Glutamatergic neuron (in vitro differentiated cells): ENCODE results near the gene ANKRD63. TPM values are rescaled to one million over a fixed set of nuclear protein-coding genes. Genes with fewer than 3 reads are reported as not detected.

Experiments
- DNase-seq: peaks from one replicate; pipeline ENCODE4 v3.0.0; 2022
- H3K27ac Mint-ChIP-seq: one replicate; pipeline ENCODE4 v1.8.0; 2020; ENCODE audit warnings: mild to moderate bottlenecking, mixed read lengths, inconsistent platforms; ENCODE audit not compliant: unreplicated experiment
- H3K27me3 Mint-ChIP-seq: one replicate; pipeline ENCODE4 v1.8.0; 2020; ENCODE audit warnings: mild to moderate bottlenecking, moderate library complexity, mixed read lengths, inconsistent platforms; ENCODE audit not compliant: unreplicated experiment
- H3K36me3 Mint-ChIP-seq: one replicate; pipeline ENCODE4 v1.8.0; 2020; ENCODE audit warnings: mild to moderate bottlenecking, mixed read lengths, inconsistent platforms; ENCODE audit not compliant: unreplicated experiment
- H3K4me1 Mint-ChIP-seq: one replicate; pipeline ENCODE4 v1.8.0; 2020; ENCODE audit warnings: mild to moderate bottlenecking, low read depth, mixed read lengths, inconsistent platforms; ENCODE audit not compliant: unreplicated experiment
- H3K4me3 Mint-ChIP-seq: one replicate; pipeline ENCODE4 v1.8.0; 2020; ENCODE audit warnings: mild to moderate bottlenecking, mixed read lengths, inconsistent platforms; ENCODE audit not compliant: unreplicated experiment
- H3K9me3 Mint-ChIP-seq: one replicate; pipeline ENCODE4 v1.8.0; 2020; ENCODE audit warnings: mild to moderate bottlenecking, moderate library complexity, mixed read lengths, inconsistent platforms; ENCODE audit not compliant: unreplicated experiment
- total RNA-seq: library from RNA; stranded (reverse); fragmentation: NEBNext Ultra II Directional; extraction: Animal tissue kit (Norgen Biotek cat#: 25700); gene quantifications from one replicate; pipeline ENCODE4 v1.2.1, GENCODE V29; 2021; ENCODE audit not compliant: unreplicated experiment
- TF ChIP-seq, protein P1 (sequence below): fragments of 200-600 bp; sonication (generic); IDR thresholded peaks from one replicate; pipeline ENCODE4 v1.5.0; 2021; ENCODE audit not compliant: partially characterized antibody, unreplicated experiment

Gene ANKRD63
- total RNA-seq, 1 donor from 2014 or later = not detected

DNA sequence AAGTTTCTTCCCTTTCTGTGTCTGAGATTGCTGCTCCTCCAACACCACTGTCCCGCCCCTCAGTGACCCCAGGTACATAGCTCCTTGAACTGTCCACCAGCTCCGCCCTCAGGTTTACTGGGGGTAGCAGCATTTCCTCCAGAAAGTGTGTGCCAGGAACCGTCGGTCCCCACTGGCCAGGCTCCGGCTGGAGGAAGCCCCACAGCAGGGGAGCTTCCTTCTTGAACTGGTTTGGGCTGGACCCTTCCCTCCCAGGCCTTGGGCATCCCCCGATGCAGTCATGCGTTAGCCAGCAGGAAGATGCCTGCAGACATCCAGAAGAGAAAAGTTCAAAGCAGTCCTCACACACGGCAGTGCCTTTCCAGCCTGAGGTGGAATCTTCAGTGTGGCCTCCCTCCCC is 24.3 kb downstream of the ANKRD63 start:
- no peak overlapping the region for H3K4me3 Mint-ChIP-seq

DNA sequence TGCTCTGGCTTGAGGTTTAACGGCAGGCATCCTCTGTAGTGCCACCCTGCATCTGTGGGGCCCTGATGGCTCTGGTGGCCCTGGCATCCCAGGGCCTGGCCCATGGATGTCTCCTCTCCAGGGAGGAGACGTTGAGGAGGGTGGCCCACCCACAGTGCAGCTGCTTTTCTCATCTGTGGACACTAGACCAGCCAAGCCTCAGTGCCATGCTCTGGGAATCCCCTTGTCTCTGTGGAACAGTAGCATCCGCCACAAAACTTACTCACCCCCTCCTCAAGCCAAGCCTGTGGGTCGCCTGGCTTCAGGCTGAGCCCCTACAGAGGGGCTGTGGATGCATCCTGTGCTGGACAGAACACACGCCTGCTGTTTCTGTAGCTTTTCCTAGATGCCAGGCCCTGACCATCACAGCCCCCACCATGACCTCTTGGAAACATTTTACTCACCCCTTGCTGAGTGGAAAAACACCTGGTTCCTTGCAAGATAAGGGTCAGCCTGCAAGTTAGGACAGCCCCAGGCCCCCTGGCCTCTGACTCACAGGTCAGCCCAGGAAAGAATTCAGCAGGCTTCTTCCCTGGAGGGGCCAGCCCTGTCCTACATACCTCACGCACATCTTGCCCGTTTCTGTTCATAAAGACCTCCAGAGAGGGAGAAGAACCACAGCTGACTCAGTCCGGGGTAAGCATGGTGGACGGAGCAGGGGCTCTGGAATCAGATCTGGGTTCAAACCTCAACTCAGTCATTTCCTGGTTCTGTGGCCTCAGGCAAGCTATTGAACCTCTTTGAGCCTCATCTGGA is 25.0 kb downstream of the ANKRD63 start:
- Mint-ChIP-seq H3K27ac (no peak overlapping the region), H3K27me3 (peaks cover 14% of the 10 kb centered on the region), H3K4me3 (no peak overlapping the region), H3K4me1 (peaks cover 14% of the 10 kb centered on the region), H3K36me3 (no peaks in the 10 kb centered on the region), H3K9me3 (peaks cover 2% of the 10 kb centered on the region)
- DNase-seq = no peak
- TF ChIP-seq, protein P1, sequence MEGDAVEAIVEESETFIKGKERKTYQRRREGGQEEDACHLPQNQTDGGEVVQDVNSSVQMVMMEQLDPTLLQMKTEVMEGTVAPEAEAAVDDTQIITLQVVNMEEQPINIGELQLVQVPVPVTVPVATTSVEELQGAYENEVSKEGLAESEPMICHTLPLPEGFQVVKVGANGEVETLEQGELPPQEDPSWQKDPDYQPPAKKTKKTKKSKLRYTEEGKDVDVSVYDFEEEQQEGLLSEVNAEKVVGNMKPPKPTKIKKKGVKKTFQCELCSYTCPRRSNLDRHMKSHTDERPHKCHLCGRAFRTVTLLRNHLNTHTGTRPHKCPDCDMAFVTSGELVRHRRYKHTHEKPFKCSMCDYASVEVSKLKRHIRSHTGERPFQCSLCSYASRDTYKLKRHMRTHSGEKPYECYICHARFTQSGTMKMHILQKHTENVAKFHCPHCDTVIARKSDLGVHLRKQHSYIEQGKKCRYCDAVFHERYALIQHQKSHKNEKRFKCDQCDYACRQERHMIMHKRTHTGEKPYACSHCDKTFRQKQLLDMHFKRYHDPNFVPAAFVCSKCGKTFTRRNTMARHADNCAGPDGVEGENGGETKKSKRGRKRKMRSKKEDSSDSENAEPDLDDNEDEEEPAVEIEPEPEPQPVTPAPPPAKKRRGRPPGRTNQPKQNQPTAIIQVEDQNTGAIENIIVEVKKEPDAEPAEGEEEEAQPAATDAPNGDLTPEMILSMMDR = no peak

More for the DNA sequence above, 24.3 kb downstream of the ANKRD63 start:
- Mint-ChIP-seq H3K27me3 (peaks cover 11% of the 10 kb centered on the region), H3K9me3 (peaks cover 2% of the 10 kb centered on the region), H3K27ac (no peak overlapping the region), H3K36me3 (no peaks in the 10 kb centered on the region), H3K4me1 (peaks cover 14% of the 10 kb centered on the region)
- TF ChIP-seq, protein P1 = no peak
- no peak for DNase-seq

DNA sequence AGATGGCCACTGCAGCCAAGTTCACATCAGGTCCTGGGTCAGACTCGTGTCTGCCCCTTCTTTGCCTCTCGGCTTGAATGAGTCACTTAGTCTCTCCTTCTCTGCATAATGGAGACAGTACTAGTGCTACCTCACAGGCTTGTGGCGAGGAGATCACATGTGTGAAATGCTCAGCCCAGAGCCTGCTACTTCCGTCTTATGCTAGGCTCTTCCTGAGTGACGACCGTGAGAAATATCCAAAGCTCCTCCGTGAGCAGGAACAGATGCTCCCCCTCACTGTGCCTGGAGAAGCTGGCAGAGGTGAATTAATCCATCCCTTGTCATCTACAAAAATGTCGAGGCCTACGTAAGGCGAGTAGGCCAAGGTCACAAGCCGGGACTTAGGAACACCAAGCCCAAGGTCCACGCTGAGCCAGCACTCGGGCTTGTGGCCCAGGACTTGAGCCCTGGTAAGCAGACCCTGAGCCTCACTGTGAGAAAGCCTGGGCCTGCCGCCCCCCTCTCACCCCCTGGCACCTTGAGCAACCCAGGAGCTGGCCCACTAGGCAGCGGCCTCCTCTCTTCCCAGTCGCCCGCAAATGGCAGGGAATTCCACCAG is 26.1 kb downstream of the ANKRD63 start:
- Mint-ChIP-seq H3K27me3 (peaks cover 10% of the 10 kb centered on the region), H3K27ac (peak overlapping the region; percentile 8), H3K4me3 (no peak overlapping the region), H3K4me1 (peaks cover 14% of the 10 kb centered on the region), H3K9me3 (peaks cover 2% of the 10 kb centered on the region), H3K36me3 (no peaks in the 10 kb centered on the region)
- TF ChIP-seq, protein P1 = no peak
- no peak for DNase-seq

DNA sequence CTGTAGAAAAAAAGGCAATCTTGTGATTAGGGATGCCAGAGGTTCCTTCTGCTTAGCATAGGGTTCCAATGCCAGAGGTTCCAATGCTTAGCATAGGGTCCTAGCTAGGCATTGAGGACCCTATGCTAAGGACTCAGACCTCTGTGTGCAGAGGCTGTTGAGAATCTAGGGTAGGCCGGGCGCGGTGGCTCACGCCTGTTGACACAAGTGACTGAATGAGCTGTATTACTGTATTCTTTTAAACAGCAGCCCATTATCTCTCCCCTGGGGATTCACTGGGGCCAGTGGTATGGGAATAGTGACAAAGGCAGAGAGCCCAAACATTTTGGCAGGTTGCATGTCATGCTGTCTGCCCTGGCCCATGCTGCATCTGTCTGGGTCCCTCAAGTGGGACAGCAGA is 27.8 kb downstream of the ANKRD63 start:
- Mint-ChIP-seq H3K27me3 (peaks cover 17% of the 10 kb centered on the region), H3K4me1 (peaks cover 14% of the 10 kb centered on the region), H3K9me3 (peaks cover 2% of the 10 kb centered on the region), H3K27ac (no peak overlapping the region), H3K36me3 (no peaks in the 10 kb centered on the region), H3K4me3 (no peak overlapping the region)
- TF ChIP-seq, protein P1 = no peak
- DNase-seq = no peak

DNA sequence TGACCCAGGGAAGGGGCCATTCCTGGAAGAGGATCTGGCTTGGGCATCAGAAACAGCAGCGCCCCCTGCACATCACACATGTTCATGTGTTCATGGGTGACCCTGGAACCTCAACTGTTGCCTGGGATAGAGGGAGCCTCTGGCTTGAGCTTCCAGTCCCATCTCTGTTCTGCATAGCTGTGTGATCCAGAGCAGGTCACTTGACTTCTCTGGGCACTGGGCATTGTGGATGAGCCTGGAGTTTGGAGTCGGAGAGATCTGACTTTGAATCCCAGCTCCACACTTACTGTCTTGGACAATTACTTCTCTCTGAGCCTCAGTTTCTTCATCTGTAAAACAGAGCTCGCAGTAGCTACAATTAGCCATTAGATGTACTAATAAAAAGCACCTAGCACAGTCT is 28.4 kb downstream of the ANKRD63 start:
- Mint-ChIP-seq H3K27me3 (peaks cover 17% of the 10 kb centered on the region), H3K4me1 (peaks cover 14% of the 10 kb centered on the region), H3K4me3 (no peak overlapping the region), H3K36me3 (no peaks in the 10 kb centered on the region), H3K27ac (no peak overlapping the region), H3K9me3 (peaks cover 2% of the 10 kb centered on the region)
- TF ChIP-seq, protein P1 = no peak
- no peak for DNase-seq
